Measurements from ENCODE around the gene EXOSC9. TPM values are rescaled to one million over a fixed set of nuclear protein-coding genes. Genes with fewer than 3 reads are reported as not detected.

Gene EXOSC9
- total and polyA plus RNA-seq, 4 donors, result 5.3 to 20.0 (median 10.0) TPM

DNA sequence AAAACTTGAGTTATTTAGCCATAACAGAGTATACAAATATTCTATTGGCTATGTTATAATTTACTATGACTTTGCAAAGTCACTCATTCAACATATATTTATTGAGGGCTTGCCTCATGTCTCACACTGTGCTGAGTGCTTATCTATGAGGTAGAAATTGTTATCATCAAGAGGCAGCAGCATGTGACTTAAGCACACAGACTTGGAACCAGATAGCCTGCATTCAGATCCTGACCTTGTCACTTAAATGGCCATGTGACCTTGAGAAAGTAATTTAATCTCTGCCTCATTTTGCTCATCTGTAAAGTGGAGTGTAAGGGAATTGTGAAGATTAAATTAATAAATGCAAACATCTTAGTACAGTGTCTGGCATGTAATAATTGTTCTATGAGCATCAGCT lies 10.1 kb upstream of the EXOSC9 start:
- no peaks in the 10 kb centered on the region for H3K27me3 ChIP-seq (ENCODE audit: control insufficient read depth in 4 of 4, insufficient read depth in 4 of 4, low read length in 3 of 4)
- H3K27ac ChIP-seq (ENCODE audit: low read depth in 1 of 2, low read length in 2 of 2), result no peak overlapping the region
- no peak overlapping the region for H3K9ac ChIP-seq (ENCODE audit: low read depth in 1 of 2, low read length in 2 of 2)
- H3K4me3 ChIP-seq (ENCODE audit: low read depth in 1 of 3, low read length in 3 of 3), result no peak overlapping the region
- DNase-seq (ENCODE audit: low spot score), result no peak
- H3K9me3 ChIP-seq (ENCODE audit: control insufficient read depth in 4 of 4, low read length in 3 of 4), result no peaks in the 10 kb centered on the region
- no peaks in the 10 kb centered on the region for H3K4me1 ChIP-seq (ENCODE audit: control insufficient read depth in 4 of 4, insufficient read depth in 4 of 4, low read length in 3 of 4)
- no peaks in the 10 kb centered on the region for H3K36me3 ChIP-seq (ENCODE audit: control insufficient read depth in 4 of 4, insufficient read depth in 3 of 4, low read depth in 1 of 4, low read length in 3 of 4)
- no peak for TF ChIP-seq TAF1 (conservative IDR thresholded peaks at IDR 0.05)
- no peak for TF ChIP-seq RXRA (IDR thresholded peaks at IDR 0.05)
- TF ChIP-seq, protein P1, sequence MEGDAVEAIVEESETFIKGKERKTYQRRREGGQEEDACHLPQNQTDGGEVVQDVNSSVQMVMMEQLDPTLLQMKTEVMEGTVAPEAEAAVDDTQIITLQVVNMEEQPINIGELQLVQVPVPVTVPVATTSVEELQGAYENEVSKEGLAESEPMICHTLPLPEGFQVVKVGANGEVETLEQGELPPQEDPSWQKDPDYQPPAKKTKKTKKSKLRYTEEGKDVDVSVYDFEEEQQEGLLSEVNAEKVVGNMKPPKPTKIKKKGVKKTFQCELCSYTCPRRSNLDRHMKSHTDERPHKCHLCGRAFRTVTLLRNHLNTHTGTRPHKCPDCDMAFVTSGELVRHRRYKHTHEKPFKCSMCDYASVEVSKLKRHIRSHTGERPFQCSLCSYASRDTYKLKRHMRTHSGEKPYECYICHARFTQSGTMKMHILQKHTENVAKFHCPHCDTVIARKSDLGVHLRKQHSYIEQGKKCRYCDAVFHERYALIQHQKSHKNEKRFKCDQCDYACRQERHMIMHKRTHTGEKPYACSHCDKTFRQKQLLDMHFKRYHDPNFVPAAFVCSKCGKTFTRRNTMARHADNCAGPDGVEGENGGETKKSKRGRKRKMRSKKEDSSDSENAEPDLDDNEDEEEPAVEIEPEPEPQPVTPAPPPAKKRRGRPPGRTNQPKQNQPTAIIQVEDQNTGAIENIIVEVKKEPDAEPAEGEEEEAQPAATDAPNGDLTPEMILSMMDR (IDR thresholded peaks at IDR 0.05; ENCODE audit: low read depth, low read length, missing input control), result no peak

DNA sequence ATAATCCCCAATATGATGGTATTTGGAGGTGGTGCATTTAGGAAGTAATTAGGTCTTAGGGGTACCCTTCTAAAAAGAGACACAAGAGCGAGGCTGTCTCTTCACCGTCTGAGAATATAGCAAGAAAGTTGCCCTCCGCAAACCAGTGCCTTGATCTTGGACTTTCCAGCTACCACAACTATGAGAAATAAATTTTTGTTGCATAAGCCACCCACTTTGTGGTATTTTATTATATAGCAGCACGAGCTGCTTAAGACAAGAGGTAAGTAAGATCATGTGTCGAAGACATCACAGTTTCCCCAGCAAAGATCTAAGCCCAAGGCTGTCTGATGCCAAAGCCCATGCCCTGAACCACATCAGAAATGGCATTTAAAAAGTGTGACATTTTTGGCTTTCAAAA lies 9.6 kb upstream of the EXOSC9 start:
- Histone ChIP-seq H3K9ac (ENCODE audit: low read depth in 1 of 2, low read length in 2 of 2) (no peak overlapping the region), H3K27me3 (ENCODE audit: control insufficient read depth in 4 of 4, insufficient read depth in 4 of 4, low read length in 3 of 4) (no peaks in the 10 kb centered on the region), H3K36me3 (ENCODE audit: control insufficient read depth in 4 of 4, insufficient read depth in 3 of 4, low read depth in 1 of 4, low read length in 3 of 4) (no peaks in the 10 kb centered on the region), H3K9me3 (ENCODE audit: control insufficient read depth in 4 of 4, low read length in 3 of 4) (no peaks in the 10 kb centered on the region), H3K27ac (ENCODE audit: low read depth in 1 of 2, low read length in 2 of 2) (no peak overlapping the region), H3K4me1 (ENCODE audit: control insufficient read depth in 4 of 4, insufficient read depth in 4 of 4, low read length in 3 of 4) (no peaks in the 10 kb centered on the region), H3K4me3 (ENCODE audit: low read depth in 1 of 3, low read length in 3 of 3) (no peak overlapping the region)
- 91% methylated on average over 5 of the region's 5 CpGs for WGBS
- DNase-seq (ENCODE audit: low spot score), result no peak
- TF ChIP-seq, protein P1 (IDR thresholded peaks at IDR 0.05; ENCODE audit: low read depth, low read length, missing input control), result no peak
- TF ChIP-seq GABPA (IDR thresholded peaks at IDR 0.05 in 1 of 2, conservative IDR thresholded peaks at IDR 0.05 in 1 of 2) (no peak), SP1 (IDR thresholded peaks at IDR 0.05) (no peak), HNF4A (conservative IDR thresholded peaks at IDR 0.05) (no peak), RAD21 (IDR thresholded peaks at IDR 0.05) (no peak), RXRA (IDR thresholded peaks at IDR 0.05) (no peak), EGR1 (IDR thresholded peaks at IDR 0.05; ENCODE audit: low read depth in 2 of 2) (no peak), FOXA2 (IDR thresholded peaks at IDR 0.05) (no peak), FOXA1 (IDR thresholded peaks at IDR 0.05) (no peak), NR2F2 (IDR thresholded peaks at IDR 0.05) (no peak), HNF4G (IDR thresholded peaks at IDR 0.05) (no peak), JUND (IDR thresholded peaks at IDR 0.05) (no peak)
- TF ChIP-seq, protein P2, sequence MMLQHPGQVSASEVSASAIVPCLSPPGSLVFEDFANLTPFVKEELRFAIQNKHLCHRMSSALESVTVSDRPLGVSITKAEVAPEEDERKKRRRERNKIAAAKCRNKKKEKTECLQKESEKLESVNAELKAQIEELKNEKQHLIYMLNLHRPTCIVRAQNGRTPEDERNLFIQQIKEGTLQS (IDR thresholded peaks at IDR 0.05), result no peak
- TF ChIP-seq, protein P3, sequence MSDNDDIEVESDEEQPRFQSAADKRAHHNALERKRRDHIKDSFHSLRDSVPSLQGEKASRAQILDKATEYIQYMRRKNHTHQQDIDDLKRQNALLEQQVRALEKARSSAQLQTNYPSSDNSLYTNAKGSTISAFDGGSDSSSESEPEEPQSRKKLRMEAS (IDR thresholded peaks at IDR 0.05), result no peak
- TF ChIP-seq, protein P4, sequence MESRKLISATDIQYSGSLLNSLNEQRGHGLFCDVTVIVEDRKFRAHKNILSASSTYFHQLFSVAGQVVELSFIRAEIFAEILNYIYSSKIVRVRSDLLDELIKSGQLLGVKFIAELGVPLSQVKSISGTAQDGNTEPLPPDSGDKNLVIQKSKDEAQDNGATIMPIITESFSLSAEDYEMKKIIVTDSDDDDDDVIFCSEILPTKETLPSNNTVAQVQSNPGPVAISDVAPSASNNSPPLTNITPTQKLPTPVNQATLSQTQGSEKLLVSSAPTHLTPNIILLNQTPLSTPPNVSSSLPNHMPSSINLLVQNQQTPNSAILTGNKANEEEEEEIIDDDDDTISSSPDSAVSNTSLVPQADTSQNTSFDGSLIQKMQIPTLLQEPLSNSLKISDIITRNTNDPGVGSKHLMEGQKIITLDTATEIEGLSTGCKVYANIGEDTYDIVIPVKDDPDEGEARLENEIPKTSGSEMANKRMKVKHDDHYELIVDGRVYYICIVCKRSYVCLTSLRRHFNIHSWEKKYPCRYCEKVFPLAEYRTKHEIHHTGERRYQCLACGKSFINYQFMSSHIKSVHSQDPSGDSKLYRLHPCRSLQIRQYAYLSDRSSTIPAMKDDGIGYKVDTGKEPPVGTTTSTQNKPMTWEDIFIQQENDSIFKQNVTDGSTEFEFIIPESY (IDR thresholded peaks at IDR 0.05), result no peak
- TF ChIP-seq, protein P5, sequence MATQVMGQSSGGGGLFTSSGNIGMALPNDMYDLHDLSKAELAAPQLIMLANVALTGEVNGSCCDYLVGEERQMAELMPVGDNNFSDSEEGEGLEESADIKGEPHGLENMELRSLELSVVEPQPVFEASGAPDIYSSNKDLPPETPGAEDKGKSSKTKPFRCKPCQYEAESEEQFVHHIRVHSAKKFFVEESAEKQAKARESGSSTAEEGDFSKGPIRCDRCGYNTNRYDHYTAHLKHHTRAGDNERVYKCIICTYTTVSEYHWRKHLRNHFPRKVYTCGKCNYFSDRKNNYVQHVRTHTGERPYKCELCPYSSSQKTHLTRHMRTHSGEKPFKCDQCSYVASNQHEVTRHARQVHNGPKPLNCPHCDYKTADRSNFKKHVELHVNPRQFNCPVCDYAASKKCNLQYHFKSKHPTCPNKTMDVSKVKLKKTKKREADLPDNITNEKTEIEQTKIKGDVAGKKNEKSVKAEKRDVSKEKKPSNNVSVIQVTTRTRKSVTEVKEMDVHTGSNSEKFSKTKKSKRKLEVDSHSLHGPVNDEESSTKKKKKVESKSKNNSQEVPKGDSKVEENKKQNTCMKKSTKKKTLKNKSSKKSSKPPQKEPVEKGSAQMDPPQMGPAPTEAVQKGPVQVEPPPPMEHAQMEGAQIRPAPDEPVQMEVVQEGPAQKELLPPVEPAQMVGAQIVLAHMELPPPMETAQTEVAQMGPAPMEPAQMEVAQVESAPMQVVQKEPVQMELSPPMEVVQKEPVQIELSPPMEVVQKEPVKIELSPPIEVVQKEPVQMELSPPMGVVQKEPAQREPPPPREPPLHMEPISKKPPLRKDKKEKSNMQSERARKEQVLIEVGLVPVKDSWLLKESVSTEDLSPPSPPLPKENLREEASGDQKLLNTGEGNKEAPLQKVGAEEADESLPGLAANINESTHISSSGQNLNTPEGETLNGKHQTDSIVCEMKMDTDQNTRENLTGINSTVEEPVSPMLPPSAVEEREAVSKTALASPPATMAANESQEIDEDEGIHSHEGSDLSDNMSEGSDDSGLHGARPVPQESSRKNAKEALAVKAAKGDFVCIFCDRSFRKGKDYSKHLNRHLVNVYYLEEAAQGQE (IDR thresholded peaks at IDR 0.05), result no peak
